ENCODE data around the gene POLR2L. TPM values are rescaled to one million over a fixed set of nuclear protein-coding genes. Genes with fewer than 3 reads are reported as not detected.
A peak's percentile ranks its signal among the peaks of the same experiment; 100 is the strongest.

POLR2L gene
- total RNA-seq, 4 donors from 2014 or later = 66.0 to 94.6 (median 81.2) TPM

GRCh38 chr11:846496-847098, 4.3 kb upstream of the POLR2L start:
- Histone ChIP-seq H3K36me3 (no peaks in the 10 kb centered on the region), H3K27me3 (peaks cover 10 to 16% (median 11%) of the 10 kb centered on the region in 3 donors), H3K4me3 (no peak overlapping the region), H3K4me1 (peaks cover 30 to 37% of the 10 kb centered on the region in 2 donors), H3K9me3 (no peaks in the 10 kb centered on the region), H3K27ac (peak overlapping the region in 3 of 4 donors; percentile 82 to 97 (median 83))
- ATAC-seq = no peak
- TF ChIP-seq POLR2A (IDR thresholded peaks at IDR 0.05) = no peak
- TF ChIP-seq, protein P1, sequence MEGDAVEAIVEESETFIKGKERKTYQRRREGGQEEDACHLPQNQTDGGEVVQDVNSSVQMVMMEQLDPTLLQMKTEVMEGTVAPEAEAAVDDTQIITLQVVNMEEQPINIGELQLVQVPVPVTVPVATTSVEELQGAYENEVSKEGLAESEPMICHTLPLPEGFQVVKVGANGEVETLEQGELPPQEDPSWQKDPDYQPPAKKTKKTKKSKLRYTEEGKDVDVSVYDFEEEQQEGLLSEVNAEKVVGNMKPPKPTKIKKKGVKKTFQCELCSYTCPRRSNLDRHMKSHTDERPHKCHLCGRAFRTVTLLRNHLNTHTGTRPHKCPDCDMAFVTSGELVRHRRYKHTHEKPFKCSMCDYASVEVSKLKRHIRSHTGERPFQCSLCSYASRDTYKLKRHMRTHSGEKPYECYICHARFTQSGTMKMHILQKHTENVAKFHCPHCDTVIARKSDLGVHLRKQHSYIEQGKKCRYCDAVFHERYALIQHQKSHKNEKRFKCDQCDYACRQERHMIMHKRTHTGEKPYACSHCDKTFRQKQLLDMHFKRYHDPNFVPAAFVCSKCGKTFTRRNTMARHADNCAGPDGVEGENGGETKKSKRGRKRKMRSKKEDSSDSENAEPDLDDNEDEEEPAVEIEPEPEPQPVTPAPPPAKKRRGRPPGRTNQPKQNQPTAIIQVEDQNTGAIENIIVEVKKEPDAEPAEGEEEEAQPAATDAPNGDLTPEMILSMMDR (IDR thresholded peaks at IDR 0.05 in 4 of 5, conservative IDR thresholded peaks at IDR 0.05 in 1 of 5) = no peak
- intact Hi-C loops (cut with DNase I; ENCODE audit: low total_unique reads) = loop anchor here (5.0 kb wide), 1 partner anchor 81 kb away; the partner anchor contains the start of gene AP2A2
- in situ Hi-C loops (cut with MboI; ENCODE audit: low sequenced_read_pairs in 4 of 4) = no loop called here
- no peak for DNase-seq

GRCh38 chr11:845872-846495, 3.7 kb upstream of the POLR2L start:
- in situ Hi-C loops (cut with MboI; ENCODE audit: low sequenced_read_pairs in 4 of 4) = no loop called here
- no peak overlapping the region for H3K4me3 ChIP-seq
- H3K27me3 ChIP-seq = peaks cover 10 to 16% (median 11%) of the 10 kb centered on the region in 3 donors
- intact Hi-C loops (cut with DNase I; ENCODE audit: low total_unique reads) = loop anchor here (5.0 kb wide), 1 partner anchor 81 kb away; the partner anchor contains the start of gene AP2A2
- ATAC-seq (no peak), DNase-seq (no peak)
- H3K9me3 ChIP-seq = no peaks in the 10 kb centered on the region
- peaks cover 36 to 43% of the 10 kb centered on the region in 2 donors for H3K4me1 ChIP-seq
- peak overlapping the region; percentile 82 to 97 (median 86) for H3K27ac ChIP-seq
- H3K36me3 ChIP-seq = no peaks in the 10 kb centered on the region
- TF ChIP-seq, protein P1 (IDR thresholded peaks at IDR 0.05 in 4 of 5, conservative IDR thresholded peaks at IDR 0.05 in 1 of 5) = no peak
- no peak for TF ChIP-seq POLR2A (IDR thresholded peaks at IDR 0.05)

GRCh38 chr11:844693-845644, 2.6 kb upstream of the POLR2L start:
- no peak for TF ChIP-seq POLR2A (IDR thresholded peaks at IDR 0.05)
- TF ChIP-seq, protein P1 (IDR thresholded peaks at IDR 0.05 in 4 of 5, conservative IDR thresholded peaks at IDR 0.05 in 1 of 5) = no peak
- H3K4me3 ChIP-seq = peak overlapping the region; percentile 83 to 97 (median 87)
- peaks cover 0 to 2% of the 10 kb centered on the region in 2 donors for H3K36me3 ChIP-seq
- in situ Hi-C loops (cut with MboI; ENCODE audit: low sequenced_read_pairs in 4 of 4) (no loop called here), intact Hi-C loops (cut with DNase I; ENCODE audit: low total_unique reads) (loop anchor here (5.0 kb wide), 2 partner anchors 67 to 82 kb away; partner anchors contain the start of genes AP2A2 and CHID1)
- ATAC-seq = peak; percentile 18 to 21
- H3K4me1 ChIP-seq = peaks cover 44 to 53% of the 10 kb centered on the region in 2 donors
- peaks cover 10 to 16% (median 11%) of the 10 kb centered on the region in 3 donors for H3K27me3 ChIP-seq
- no peaks in the 10 kb centered on the region for H3K9me3 ChIP-seq
- H3K27ac ChIP-seq = peak overlapping the region; percentile 82 to 97 (median 86)
- DNase-seq = peak; percentile 84 to 85
